ENCODE measurements around the gene CA11. TPM values are rescaled to one million over a fixed set of nuclear protein-coding genes. Genes with fewer than 3 reads are reported as not detected.

CA11 gene
- total and polyA plus RNA-seq, 9 of the 15 experiments (the other 6 are each of a cell fraction or from before 2014, with no cell fraction given) = 2.9 to 19.9 (median 8.3) TPM

DNA sequence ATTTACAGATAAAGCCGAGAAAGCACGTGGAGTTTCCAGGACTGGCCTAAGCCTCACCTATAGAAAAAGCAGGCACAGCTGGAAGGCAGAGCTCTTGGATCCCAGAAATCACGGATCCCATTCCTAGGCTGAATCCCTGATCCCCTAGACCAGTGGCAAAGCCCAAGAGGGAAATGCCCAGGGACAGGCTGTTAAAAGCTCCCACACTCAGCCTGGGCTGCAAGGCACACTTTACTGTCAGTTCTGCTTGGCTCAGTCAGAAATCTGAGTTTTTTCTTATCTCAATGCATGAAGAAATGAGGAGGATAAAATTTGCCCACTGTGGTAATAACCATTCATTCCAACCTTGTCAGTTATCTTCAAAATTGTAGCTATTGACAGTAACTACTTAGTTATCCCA lies 41.8 kb upstream of the CA11 start:
- intact Hi-C loops (cut with micrococcal nuclease) = no loop called here
- Histone ChIP-seq H3K9ac (ENCODE audit: insufficient read depth in 1 of 2, low read depth in 2 of 2, low read length in 2 of 2) (no peak overlapping the region), H3K79me2 (ENCODE audit: control insufficient read depth, insufficient read depth, low read length) (no peaks in the 10 kb centered on the region), H3K4me3 (no peak overlapping the region), H4K20me1 (replicated peaks; ENCODE audit: control insufficient read depth, insufficient read depth, low read length) (no peaks in the 10 kb centered on the region), H3K36me3 (ENCODE audit: control insufficient read depth, insufficient read depth, low read length) (no peaks in the 10 kb centered on the region), H3K9me1 (ENCODE audit: control insufficient read depth, insufficient read depth, low read length) (no peaks in the 10 kb centered on the region), H3K4me2 (ENCODE audit: insufficient read depth, low read length) (no peak overlapping the region), H3K27me3 (ENCODE audit: control insufficient read depth in 2 of 2, insufficient read depth in 2 of 2, low read length in 2 of 2) (no peaks in the 10 kb centered on the region), H3K4me1 (replicated peaks in 1 of 2; ENCODE audit: control insufficient read depth in 2 of 2, insufficient read depth in 2 of 2, low read length in 2 of 2) (peaks cover 4 to 12% of the 10 kb centered on the region in 2 experiments; a peak in 3 of 5 replicates), H3K27ac (ENCODE audit: extremely low read depth, low read depth, low read length) (no peak overlapping the region), H2AFZ (ENCODE audit: low read depth, low read length) (no peak overlapping the region), H3K9me3 (replicated peaks; ENCODE audit: control insufficient read depth, insufficient read depth, low read depth, low read length) (no peaks in the 10 kb centered on the region)
- FAIRE-seq (no peak), ATAC-seq (no peak), DNase-seq (ENCODE audit: extremely low read depth in 1 of 4, low spot score in 3 of 4) (no peak)
- WGBS (ENCODE audit: insufficient coverage, low coverage, missing lambda C conversion rate) = 44% methylated on average over 3 of the region's 3 CpGs
- ChIA-PET POLR2A (interaction anchor here (1.0 kb wide), 1 partner anchor 25 kb away, joined by 3 read pairs; no protein-coding TSS in a partner anchor), CTCF (ENCODE audit: low intra/inter-chr PET ratio) (no interaction called here)
- TF ChIP-seq NCOA2 (IDR thresholded peaks at IDR 0.05; ENCODE audit: partially characterized antibody in 2 of 2) = no peak
- no peak for TF ChIP-seq STAG1 (CRISPR knock-in tag; IDR thresholded peaks at IDR 0.05; ENCODE audit: borderline replicate concordance)
- no peak for TF ChIP-seq KLF1 (tag; IDR thresholded peaks at IDR 0.05)
- TF ChIP-seq, protein P1, sequence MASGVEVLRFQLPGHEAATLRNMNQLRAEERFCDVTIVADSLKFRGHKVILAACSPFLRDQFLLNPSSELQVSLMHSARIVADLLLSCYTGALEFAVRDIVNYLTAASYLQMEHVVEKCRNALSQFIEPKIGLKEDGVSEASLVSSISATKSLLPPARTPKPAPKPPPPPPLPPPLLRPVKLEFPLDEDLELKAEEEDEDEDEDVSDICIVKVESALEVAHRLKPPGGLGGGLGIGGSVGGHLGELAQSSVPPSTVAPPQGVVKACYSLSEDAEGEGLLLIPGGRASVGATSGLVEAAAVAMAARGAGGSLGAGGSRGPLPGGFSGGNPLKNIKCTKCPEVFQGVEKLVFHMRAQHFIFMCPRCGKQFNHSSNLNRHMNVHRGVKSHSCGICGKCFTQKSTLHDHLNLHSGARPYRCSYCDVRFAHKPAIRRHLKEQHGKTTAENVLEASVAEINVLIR (CRISPR knock-in tag; IDR thresholded peaks at IDR 0.05) = no peak
- no peak for TF ChIP-seq GABPA (tag; conservative IDR thresholded peaks at IDR 0.05; ENCODE audit: low read depth)
- no peak for TF ChIP-seq STAT5A (IDR thresholded peaks at IDR 0.05; ENCODE audit: borderline replicate concordance, low read length)
- no peak for TF ChIP-seq MXI1 (IDR thresholded peaks at IDR 0.05; ENCODE audit: low read depth, low read length)
- no peak for TF ChIP-seq JUN (IDR thresholded peaks at IDR 0.05; ENCODE audit: borderline replicate concordance, low read depth, low read length)
- TF ChIP-seq JUN (CRISPR knock-in tag; IDR thresholded peaks at IDR 0.05; ENCODE audit: borderline replicate concordance) = no peak
- TF ChIP-seq CEBPB (tag; IDR thresholded peaks at IDR 0.05) = no peak
- TF ChIP-seq ZBTB8A (IDR thresholded peaks at IDR 0.05; ENCODE audit: partially characterized antibody) = no peak
- TF ChIP-seq, protein P2, sequence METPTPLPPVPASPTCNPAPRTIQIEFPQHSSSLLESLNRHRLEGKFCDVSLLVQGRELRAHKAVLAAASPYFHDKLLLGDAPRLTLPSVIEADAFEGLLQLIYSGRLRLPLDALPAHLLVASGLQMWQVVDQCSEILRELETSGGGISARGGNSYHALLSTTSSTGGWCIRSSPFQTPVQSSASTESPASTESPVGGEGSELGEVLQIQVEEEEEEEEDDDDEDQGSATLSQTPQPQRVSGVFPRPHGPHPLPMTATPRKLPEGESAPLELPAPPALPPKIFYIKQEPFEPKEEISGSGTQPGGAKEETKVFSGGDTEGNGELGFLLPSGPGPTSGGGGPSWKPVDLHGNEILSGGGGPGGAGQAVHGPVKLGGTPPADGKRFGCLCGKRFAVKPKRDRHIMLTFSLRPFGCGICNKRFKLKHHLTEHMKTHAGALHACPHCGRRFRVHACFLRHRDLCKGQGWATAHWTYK (CRISPR knock-in tag; IDR thresholded peaks at IDR 0.05) = no peak
- TF ChIP-seq ZSCAN32 (CRISPR knock-in tag; IDR thresholded peaks at IDR 0.05) = no peak
- no TSS peak for BruUV-seq (replicated peaks)
- in situ Hi-C loops (cut with MboI) = no loop called here

Data from K562 (cell line).